GM12878 (cell line): ENCODE data around the gene TIGAR. TPM values are rescaled to one million over a fixed set of nuclear protein-coding genes. Genes with fewer than 3 reads are reported as not detected.

Experiments
- RBBP5 ChIP-seq: fragments of 200-600 bp; sonication (generic); conservative IDR thresholded peaks from 2 replicates; pipeline ENCODE4 v1.6.1; 2016
- RUNX3 ChIP-seq: IDR thresholded peaks from 2 replicates; pipeline ENCODE4 v1.6.1; 2012; ENCODE audit warnings: low read length, inconsistent platforms
- ZNF384 ChIP-seq: IDR thresholded peaks from 2 replicates; pipeline ENCODE4 v1.6.1; 2012; ENCODE audit warnings: low read depth, mild to moderate bottlenecking, low read length, improper control_type of control experiment, borderline replicate concordance
- polyA plus RNA-seq, 11 experiments: library from polyadenylated mRNA; depleted of rRNA in 4 of 11; unstranded in 6 of 11; stranded (reverse) in 5 of 11; fragments of >200 nt; fragmentation: Nextera tagmentation in 4 of 11; fragmentation: Illumina TruSeq in 1 of 11; extraction: Ambion mirVana in 4 of 11; extraction: Trizol in 1 of 11; gene quantifications; 1 replicate in 1 of 11; 2 replicates in 10 of 11; pipeline versions ENCODE4 v1.2.1 to v1.2.3, GENCODE V29; 2011 to 2016; ENCODE audit warnings: inconsistent platforms in 2 of 11, missing spikeins in 2 of 11, low read depth in 1 of 11
- total RNA-seq, 4 experiments: library from RNA; depleted of rRNA in 3 of 4; stranded (reverse); fragments of >200 nt in 3 of 4; fragmentation: Illumina TruSeq in 1 of 4; extraction: Trizol in 1 of 4; gene quantifications; 2 replicates each; pipeline versions ENCODE4 v1.2.1 to v1.2.3, GENCODE V29; 2013 to 2021
- TF ChIP-seq, protein P1 (sequence below): fragments of 450-650 bp; IDR thresholded peaks from 2 replicates; pipeline ENCODE4 v1.6.1; 2017; ENCODE audit warnings: mild to moderate bottlenecking, moderate library complexity
- TF ChIP-seq, protein P2 (sequence below): IDR thresholded peaks from 2 replicates; pipeline ENCODE4 v1.6.1; 2011; ENCODE audit warnings: mild to moderate bottlenecking, low read depth, low read length, moderate library complexity; ENCODE audit not compliant: insufficient replicate concordance
- TF ChIP-seq, protein P3 (sequence below): fragments of 450-650 bp; IDR thresholded peaks from 2 replicates; pipeline ENCODE4 v1.6.1; 2018; ENCODE audit warnings: borderline replicate concordance, mild to moderate bottlenecking; ENCODE audit not compliant: partially characterized antibody

The TIGAR gene
- total and polyA plus RNA-seq, 10 of the 15 experiments (the other 5 are each of a cell fraction or from before 2014, with no cell fraction given) = 7.6 to 45.7 (median 16.5) TPM

DNA sequence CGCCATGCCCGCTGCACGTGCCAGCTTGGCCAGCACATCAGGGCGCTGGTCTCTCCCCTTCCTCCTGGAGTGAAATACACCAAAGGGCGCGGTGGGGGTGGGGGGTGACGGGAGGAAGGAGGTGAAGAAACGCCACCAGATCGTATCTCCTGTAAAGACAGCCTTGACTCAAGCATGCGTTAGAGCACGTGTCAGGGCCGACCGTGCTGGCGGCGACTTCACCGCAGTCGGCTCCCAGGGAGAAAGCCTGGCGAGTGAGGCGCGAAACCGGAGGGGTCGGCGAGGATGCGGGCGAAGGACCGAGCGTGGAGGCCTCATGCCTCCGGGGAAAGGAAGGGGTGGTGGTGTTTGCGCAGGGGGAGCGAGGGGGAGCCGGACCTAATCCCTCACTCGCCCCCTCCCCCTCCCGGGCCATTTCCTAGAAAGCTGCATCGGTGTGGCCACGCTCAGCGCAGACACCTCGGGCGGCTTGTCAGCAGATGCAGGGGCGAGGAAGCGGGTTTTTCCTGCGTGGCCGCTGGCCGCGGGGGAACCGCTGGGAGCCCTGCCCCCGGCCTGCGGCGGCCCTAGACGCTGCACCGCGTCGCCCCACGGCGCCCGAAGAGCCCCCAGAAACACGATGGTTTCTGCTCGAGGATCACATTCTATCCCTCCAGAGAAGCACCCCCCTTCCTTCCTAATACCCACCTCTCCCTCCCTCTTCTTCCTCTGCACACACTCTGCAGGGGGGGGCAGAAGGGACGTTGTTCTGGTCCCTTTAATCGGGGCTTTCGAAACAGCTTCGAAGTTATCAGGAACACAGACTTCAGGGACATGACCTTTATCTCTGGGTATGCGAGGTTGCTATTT is 48.4 kb upstream of the TIGAR start (continued):
- TF ChIP-seq, protein P1, sequence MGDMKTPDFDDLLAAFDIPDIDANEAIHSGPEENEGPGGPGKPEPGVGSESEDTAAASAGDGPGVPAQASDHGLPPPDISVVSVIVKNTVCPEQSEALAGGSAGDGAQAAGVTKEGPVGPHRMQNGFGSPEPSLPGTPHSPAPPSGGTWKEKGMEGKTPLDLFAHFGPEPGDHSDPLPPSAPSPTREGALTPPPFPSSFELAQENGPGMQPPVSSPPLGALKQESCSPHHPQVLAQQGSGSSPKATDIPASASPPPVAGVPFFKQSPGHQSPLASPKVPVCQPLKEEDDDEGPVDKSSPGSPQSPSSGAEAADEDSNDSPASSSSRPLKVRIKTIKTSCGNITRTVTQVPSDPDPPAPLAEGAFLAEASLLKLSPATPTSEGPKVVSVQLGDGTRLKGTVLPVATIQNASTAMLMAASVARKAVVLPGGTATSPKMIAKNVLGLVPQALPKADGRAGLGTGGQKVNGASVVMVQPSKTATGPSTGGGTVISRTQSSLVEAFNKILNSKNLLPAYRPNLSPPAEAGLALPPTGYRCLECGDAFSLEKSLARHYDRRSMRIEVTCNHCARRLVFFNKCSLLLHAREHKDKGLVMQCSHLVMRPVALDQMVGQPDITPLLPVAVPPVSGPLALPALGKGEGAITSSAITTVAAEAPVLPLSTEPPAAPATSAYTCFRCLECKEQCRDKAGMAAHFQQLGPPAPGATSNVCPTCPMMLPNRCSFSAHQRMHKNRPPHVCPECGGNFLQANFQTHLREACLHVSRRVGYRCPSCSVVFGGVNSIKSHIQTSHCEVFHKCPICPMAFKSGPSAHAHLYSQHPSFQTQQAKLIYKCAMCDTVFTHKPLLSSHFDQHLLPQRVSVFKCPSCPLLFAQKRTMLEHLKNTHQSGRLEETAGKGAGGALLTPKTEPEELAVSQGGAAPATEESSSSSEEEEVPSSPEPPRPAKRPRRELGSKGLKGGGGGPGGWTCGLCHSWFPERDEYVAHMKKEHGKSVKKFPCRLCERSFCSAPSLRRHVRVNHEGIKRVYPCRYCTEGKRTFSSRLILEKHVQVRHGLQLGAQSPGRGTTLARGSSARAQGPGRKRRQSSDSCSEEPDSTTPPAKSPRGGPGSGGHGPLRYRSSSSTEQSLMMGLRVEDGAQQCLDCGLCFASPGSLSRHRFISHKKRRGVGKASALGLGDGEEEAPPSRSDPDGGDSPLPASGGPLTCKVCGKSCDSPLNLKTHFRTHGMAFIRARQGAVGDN = peak; percentile 95
- TF ChIP-seq RBBP5 (no peak), RUNX3 (no peak; the same call in none of the 2 replicates), ZNF384 (0 out of 2 replicates have a peak, but pooled peaks have one; percentile 26)
- TF ChIP-seq, protein P2, sequence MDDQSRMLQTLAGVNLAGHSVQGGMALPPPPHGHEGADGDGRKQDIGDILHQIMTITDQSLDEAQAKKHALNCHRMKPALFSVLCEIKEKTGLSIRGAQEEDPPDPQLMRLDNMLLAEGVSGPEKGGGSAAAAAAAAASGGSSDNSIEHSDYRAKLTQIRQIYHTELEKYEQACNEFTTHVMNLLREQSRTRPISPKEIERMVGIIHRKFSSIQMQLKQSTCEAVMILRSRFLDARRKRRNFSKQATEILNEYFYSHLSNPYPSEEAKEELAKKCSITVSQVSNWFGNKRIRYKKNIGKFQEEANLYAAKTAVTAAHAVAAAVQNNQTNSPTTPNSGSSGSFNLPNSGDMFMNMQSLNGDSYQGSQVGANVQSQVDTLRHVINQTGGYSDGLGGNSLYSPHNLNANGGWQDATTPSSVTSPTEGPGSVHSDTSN = peak; percentile 15
- TF ChIP-seq, protein P3, sequence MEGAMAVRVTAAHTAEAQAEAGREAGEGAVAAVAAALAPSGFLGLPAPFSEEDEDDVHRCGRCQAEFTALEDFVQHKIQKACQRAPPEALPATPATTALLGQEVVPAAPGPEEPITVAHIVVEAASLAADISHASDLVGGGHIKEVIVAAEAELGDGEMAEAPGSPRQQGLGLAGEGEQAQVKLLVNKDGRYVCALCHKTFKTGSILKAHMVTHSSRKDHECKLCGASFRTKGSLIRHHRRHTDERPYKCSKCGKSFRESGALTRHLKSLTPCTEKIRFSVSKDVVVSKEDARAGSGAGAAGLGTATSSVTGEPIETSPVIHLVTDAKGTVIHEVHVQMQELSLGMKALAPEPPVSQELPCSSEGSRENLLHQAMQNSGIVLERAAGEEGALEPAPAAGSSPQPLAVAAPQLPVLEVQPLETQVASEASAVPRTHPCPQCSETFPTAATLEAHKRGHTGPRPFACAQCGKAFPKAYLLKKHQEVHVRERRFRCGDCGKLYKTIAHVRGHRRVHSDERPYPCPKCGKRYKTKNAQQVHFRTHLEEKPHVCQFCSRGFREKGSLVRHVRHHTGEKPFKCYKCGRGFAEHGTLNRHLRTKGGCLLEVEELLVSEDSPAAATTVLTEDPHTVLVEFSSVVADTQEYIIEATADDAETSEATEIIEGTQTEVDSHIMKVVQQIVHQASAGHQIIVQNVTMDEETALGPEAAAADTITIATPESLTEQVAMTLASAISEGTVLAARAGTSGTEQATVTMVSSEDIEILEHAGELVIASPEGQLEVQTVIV = no peak
